ENCODE results near the gene SRRM4. TPM values are rescaled to one million over a fixed set of nuclear protein-coding genes. Genes with fewer than 3 reads are reported as not detected.
A peak's percentile ranks its signal among the peaks of the same experiment; 100 is the strongest.

Gene SRRM4
- total RNA-seq, 1 donor from 2014 or later = 0.19 TPM

- Histone ChIP-seq H3K27me3 (ENCODE audit: low read depth) (peaks cover 4% of the 10 kb centered on the region), H3K4me1 (peaks cover 55% of the 10 kb centered on the region), H3K4me3 (peak overlapping the region; percentile 63), H3K9me3 (replicated peaks) (no peaks in the 10 kb centered on the region), H3K36me3 (no peaks in the 10 kb centered on the region), H3K27ac (replicated peaks) (peak overlapping the region; percentile 91)
- intact Hi-C loops (cut with micrococcal nuclease) = no loop called here
- no peak for TF ChIP-seq CTCF (IDR thresholded peaks at IDR 0.05; ENCODE audit: borderline replicate concordance)
- peak; percentile 90 for DNase-seq
These were observed 195.1 kb downstream of the SRRM4 start for GRCh38 chr12:119176267-119177055.

DNA sequence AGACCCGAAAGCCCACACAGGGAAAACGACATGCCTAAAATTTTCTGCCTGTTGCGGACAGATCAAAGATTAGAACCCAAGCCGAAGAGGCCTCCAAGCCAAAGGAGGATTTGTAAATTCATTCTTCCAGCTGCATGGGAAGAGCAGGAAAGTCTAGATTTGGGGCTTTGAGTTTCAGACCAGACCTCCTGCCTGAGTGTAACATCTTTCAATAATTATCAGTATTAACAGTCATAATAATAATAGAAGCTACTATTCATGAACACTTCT is 195.7 kb downstream of the SRRM4 start:
- Histone ChIP-seq H3K36me3 (peaks cover 4% of the 10 kb centered on the region), H3K4me3 (no peak overlapping the region), H3K27me3 (ENCODE audit: low read depth) (peaks cover 4% of the 10 kb centered on the region), H3K9me3 (replicated peaks) (no peaks in the 10 kb centered on the region), H3K4me1 (peaks cover 60% of the 10 kb centered on the region), H3K27ac (replicated peaks) (peak overlapping the region; percentile 91)
- no peak for TF ChIP-seq CTCF (IDR thresholded peaks at IDR 0.05; ENCODE audit: borderline replicate concordance)
- DNase-seq = no peak
- intact Hi-C loops (cut with micrococcal nuclease) = no loop called here

GRCh38 chr12:119177724-119178380 is 196.5 kb downstream of the SRRM4 start:
- H3K4me3 ChIP-seq = peak overlapping the region; percentile 77
- intact Hi-C loops (cut with micrococcal nuclease) = no loop called here

GRCh38 chr12:119178544-119179334 is 197.4 kb downstream of the SRRM4 start, which contains the start of gene HSPB8:
HSPB8 (plus strand) TSS chr12:119178931; CDS start chr12:119179313, 382 bp downstream.
- peaks cover 5% of the 10 kb centered on the region for H3K36me3 ChIP-seq
- peak within 1 kb of the TSS; percentile 77 for H3K4me3 ChIP-seq
- H3K9me3 ChIP-seq (replicated peaks) = no peaks in the 10 kb centered on the region
- TF ChIP-seq CTCF (IDR thresholded peaks at IDR 0.05; ENCODE audit: borderline replicate concordance) = no peak
- peaks cover 4% of the 10 kb centered on the region for H3K27me3 ChIP-seq (ENCODE audit: low read depth)
- H3K4me1 ChIP-seq = peaks cover 76% of the 10 kb centered on the region
- intact Hi-C loops (cut with micrococcal nuclease) = no loop called here
- peak within 1 kb of the TSS; percentile 91 for H3K27ac ChIP-seq (replicated peaks)
- peak; percentile 94 for DNase-seq

More at GRCh38 chr12:119177724-119178380, 196.5 kb downstream of the SRRM4 start:
- Histone ChIP-seq H3K9me3 (replicated peaks) (no peaks in the 10 kb centered on the region), H3K4me1 (peaks cover 69% of the 10 kb centered on the region), H3K36me3 (peaks cover 5% of the 10 kb centered on the region), H3K27ac (replicated peaks) (peak overlapping the region; percentile 91), H3K27me3 (ENCODE audit: low read depth) (peaks cover 4% of the 10 kb centered on the region)
- DNase-seq = no peak
- TF ChIP-seq CTCF (IDR thresholded peaks at IDR 0.05; ENCODE audit: borderline replicate concordance) = no peak

GRCh38 chr12:119179335-119180021 is 198.1 kb downstream of the SRRM4 start:
- peak overlapping the region; percentile 77 for H3K4me3 ChIP-seq
- H3K27ac ChIP-seq (replicated peaks) = peak overlapping the region; percentile 91
- no peaks in the 10 kb centered on the region for H3K9me3 ChIP-seq (replicated peaks)
- peaks cover 4% of the 10 kb centered on the region for H3K27me3 ChIP-seq (ENCODE audit: low read depth)
- peaks cover 5% of the 10 kb centered on the region for H3K36me3 ChIP-seq
- intact Hi-C loops (cut with micrococcal nuclease) = no loop called here
- DNase-seq = no peak
- TF ChIP-seq CTCF (IDR thresholded peaks at IDR 0.05; ENCODE audit: borderline replicate concordance) = no peak
- H3K4me1 ChIP-seq = peaks cover 83% of the 10 kb centered on the region
